SK-N-SH treated with all-trans-retinoic acid at 6 μM for 48 hours (cell line): Measurements from ENCODE around the gene FGD5.

ENCODE experiments used
- ATAC-seq: fragments of 200-7000 bp; cut with Tn5 transposase; 3 replicates; pipeline ENCODE4 v1.9.1; 2020; ENCODE audit warnings: mild to moderate bottlenecking, moderate library complexity
- BACH2 ChIP-seq: fragments of 250-450 bp; sonication (Bioruptor Pico); IDR thresholded peaks from 2 replicates; pipeline ENCODE4 v1.9.0; 2021; ENCODE audit warnings: mild to moderate bottlenecking, borderline replicate concordance
- CSDC2 ChIP-seq: fragments of 250-450 bp; sonication (Bioruptor Pico); IDR thresholded peaks from 2 replicates; pipeline ENCODE4 v1.5.0; 2020; ENCODE audit warnings: mild to moderate bottlenecking, moderate library complexity
- ESRRG ChIP-seq: fragments of 250-450 bp; sonication (Bioruptor Pico); IDR thresholded peaks from 2 replicates; pipeline ENCODE4 v1.6.1; 2021; ENCODE audit warnings: mild to moderate bottlenecking
- GLIS3 ChIP-seq: fragments of 250-450 bp; sonication (Bioruptor Pico); IDR thresholded peaks from 2 replicates; pipeline ENCODE4 v1.5.0; 2020; ENCODE audit warnings: mild to moderate bottlenecking, moderate library complexity
- OSR1 ChIP-seq: fragments of 250-450 bp; sonication (Bioruptor Pico); IDR thresholded peaks from 2 replicates; pipeline ENCODE4 v1.8.0; 2022; ENCODE audit warnings: moderate library complexity, mild to moderate bottlenecking, inconsistent platforms
- POU6F1 ChIP-seq: fragments of 250-450 bp; sonication (Bioruptor Pico); IDR thresholded peaks from 2 replicates; pipeline ENCODE4 v1.8.0; 2021; ENCODE audit warnings: low read depth, mild to moderate bottlenecking, moderate library complexity, borderline replicate concordance
- PPARA ChIP-seq: fragments of 250-450 bp; sonication (Bioruptor Pico); IDR thresholded peaks from 2 replicates; pipeline ENCODE4 v1.5.0; 2020; ENCODE audit warnings: mild to moderate bottlenecking, borderline replicate concordance
- RARB ChIP-seq: fragments of 250-450 bp; sonication (Bioruptor Pico); IDR thresholded peaks from 2 replicates; pipeline ENCODE4 v1.8.0; 2021; ENCODE audit warnings: mild to moderate bottlenecking, moderate library complexity
- SNAI2 ChIP-seq: fragments of 250-450 bp; sonication (Bioruptor Pico); IDR thresholded peaks from 2 replicates; pipeline ENCODE4 v1.5.0; 2020; ENCODE audit warnings: mild to moderate bottlenecking, moderate library complexity
- TCF4 ChIP-seq: fragments of 250-450 bp; sonication (Bioruptor Pico); IDR thresholded peaks from 2 replicates; pipeline ENCODE4 v1.8.0; 2021; ENCODE audit warnings: mild to moderate bottlenecking, moderate library complexity, borderline replicate concordance
- TOX ChIP-seq: fragments of 250-450 bp; sonication (Bioruptor Pico); IDR thresholded peaks from 2 replicates; pipeline ENCODE4 v1.8.0; 2021; ENCODE audit warnings: mild to moderate bottlenecking, moderate library complexity, borderline replicate concordance
- ZC3H10 ChIP-seq: fragments of 250-450 bp; sonication (Bioruptor Pico); IDR thresholded peaks from 2 replicates; pipeline ENCODE4 v1.5.1; 2021; ENCODE audit warnings: mild to moderate bottlenecking, moderate library complexity
- ZFP3 ChIP-seq: fragments of 250-450 bp; sonication (Bioruptor Pico); IDR thresholded peaks from 2 replicates; pipeline ENCODE4 v1.5.0; 2020; ENCODE audit warnings: mild to moderate bottlenecking, moderate library complexity
- ZFP30 ChIP-seq: fragments of 450-650 bp; formaldehyde crosslinking; IDR thresholded peaks from 2 replicates; pipeline ENCODE4 v1.5.0; 2022; ENCODE audit warnings: mild to moderate bottlenecking, moderate library complexity
- ZNF565 ChIP-seq: fragments of 450-650 bp; formaldehyde crosslinking; conservative IDR thresholded peaks from 2 replicates; pipeline ENCODE4 v1.5.0; 2020; ENCODE audit warnings: low read depth, mild to moderate bottlenecking, moderate library complexity
- ZNF8 ChIP-seq: fragments of 450-650 bp; formaldehyde crosslinking; IDR thresholded peaks from 2 replicates; pipeline ENCODE4 v1.5.0; 2020; ENCODE audit warnings: mild to moderate bottlenecking, moderate library complexity
- TF ChIP-seq, protein P1 (sequence below): fragments of 250-450 bp; sonication (Bioruptor Pico); IDR thresholded peaks from 2 replicates; pipeline ENCODE4 v1.5.0; 2020; ENCODE audit warnings: mild to moderate bottlenecking, moderate library complexity
- TF ChIP-seq, protein P2 (sequence below): fragments of 250-450 bp; sonication (Bioruptor Pico); IDR thresholded peaks from 2 replicates; pipeline ENCODE4 v1.5.1; 2021; ENCODE audit warnings: mild to moderate bottlenecking, moderate library complexity
- TF ChIP-seq, protein P3 (sequence below): fragments of 250-450 bp; sonication (Bioruptor Pico); IDR thresholded peaks from 2 replicates; pipeline ENCODE4 v1.5.1; 2020; ENCODE audit warnings: low read depth, mild to moderate bottlenecking, moderate library complexity
- TF ChIP-seq, protein P4 (sequence below): fragments of 250-450 bp; sonication (Bioruptor Pico); IDR thresholded peaks from 2 replicates; pipeline ENCODE4 v1.8.0; 2020; ENCODE audit warnings: mild to moderate bottlenecking, moderate library complexity, borderline replicate concordance

The FGD5 gene

GRCh38 chr3:14861031-14861430, 42.3 kb downstream of the FGD5 start (continued):
- TF ChIP-seq, protein P1, sequence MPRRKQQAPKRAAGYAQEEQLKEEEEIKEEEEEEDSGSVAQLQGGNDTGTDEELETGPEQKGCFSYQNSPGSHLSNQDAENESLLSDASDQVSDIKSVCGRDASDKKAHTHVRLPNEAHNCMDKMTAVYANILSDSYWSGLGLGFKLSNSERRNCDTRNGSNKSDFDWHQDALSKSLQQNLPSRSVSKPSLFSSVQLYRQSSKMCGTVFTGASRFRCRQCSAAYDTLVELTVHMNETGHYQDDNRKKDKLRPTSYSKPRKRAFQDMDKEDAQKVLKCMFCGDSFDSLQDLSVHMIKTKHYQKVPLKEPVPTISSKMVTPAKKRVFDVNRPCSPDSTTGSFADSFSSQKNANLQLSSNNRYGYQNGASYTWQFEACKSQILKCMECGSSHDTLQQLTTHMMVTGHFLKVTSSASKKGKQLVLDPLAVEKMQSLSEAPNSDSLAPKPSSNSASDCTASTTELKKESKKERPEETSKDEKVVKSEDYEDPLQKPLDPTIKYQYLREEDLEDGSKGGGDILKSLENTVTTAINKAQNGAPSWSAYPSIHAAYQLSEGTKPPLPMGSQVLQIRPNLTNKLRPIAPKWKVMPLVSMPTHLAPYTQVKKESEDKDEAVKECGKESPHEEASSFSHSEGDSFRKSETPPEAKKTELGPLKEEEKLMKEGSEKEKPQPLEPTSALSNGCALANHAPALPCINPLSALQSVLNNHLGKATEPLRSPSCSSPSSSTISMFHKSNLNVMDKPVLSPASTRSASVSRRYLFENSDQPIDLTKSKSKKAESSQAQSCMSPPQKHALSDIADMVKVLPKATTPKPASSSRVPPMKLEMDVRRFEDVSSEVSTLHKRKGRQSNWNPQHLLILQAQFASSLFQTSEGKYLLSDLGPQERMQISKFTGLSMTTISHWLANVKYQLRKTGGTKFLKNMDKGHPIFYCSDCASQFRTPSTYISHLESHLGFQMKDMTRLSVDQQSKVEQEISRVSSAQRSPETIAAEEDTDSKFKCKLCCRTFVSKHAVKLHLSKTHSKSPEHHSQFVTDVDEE (CRISPR knock-in tag): no peak
- no peak for TF ChIP-seq ZNF565 (CRISPR knock-in tag)
- no peak for TF ChIP-seq ZNF8 (CRISPR knock-in tag)

- TF ChIP-seq RARB (no peak), PPARA (no peak), ZFP30 (no peak), GLIS3 (CRISPR knock-in tag) (no peak), ZFP3 (CRISPR knock-in tag) (no peak), SNAI2 (CRISPR knock-in tag) (no peak), ZC3H10 (CRISPR knock-in tag) (no peak), TCF4 (CRISPR knock-in tag) (no peak), POU6F1 (CRISPR knock-in tag) (no peak)
- TF ChIP-seq, protein P2, sequence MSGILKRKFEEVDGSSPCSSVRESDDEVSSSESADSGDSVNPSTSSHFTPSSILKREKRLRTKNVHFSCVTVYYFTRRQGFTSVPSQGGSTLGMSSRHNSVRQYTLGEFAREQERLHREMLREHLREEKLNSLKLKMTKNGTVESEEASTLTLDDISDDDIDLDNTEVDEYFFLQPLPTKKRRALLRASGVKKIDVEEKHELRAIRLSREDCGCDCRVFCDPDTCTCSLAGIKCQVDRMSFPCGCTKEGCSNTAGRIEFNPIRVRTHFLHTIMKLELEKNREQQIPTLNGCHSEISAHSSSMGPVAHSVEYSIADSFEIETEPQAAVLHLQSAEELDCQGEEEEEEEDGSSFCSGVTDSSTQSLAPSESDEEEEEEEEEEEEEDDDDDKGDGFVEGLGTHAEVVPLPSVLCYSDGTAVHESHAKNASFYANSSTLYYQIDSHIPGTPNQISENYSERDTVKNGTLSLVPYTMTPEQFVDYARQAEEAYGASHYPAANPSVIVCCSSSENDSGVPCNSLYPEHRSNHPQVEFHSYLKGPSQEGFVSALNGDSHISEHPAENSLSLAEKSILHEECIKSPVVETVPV: no peak
- TF ChIP-seq, protein P1 (CRISPR knock-in tag): no peak
- TF ChIP-seq, protein P3, sequence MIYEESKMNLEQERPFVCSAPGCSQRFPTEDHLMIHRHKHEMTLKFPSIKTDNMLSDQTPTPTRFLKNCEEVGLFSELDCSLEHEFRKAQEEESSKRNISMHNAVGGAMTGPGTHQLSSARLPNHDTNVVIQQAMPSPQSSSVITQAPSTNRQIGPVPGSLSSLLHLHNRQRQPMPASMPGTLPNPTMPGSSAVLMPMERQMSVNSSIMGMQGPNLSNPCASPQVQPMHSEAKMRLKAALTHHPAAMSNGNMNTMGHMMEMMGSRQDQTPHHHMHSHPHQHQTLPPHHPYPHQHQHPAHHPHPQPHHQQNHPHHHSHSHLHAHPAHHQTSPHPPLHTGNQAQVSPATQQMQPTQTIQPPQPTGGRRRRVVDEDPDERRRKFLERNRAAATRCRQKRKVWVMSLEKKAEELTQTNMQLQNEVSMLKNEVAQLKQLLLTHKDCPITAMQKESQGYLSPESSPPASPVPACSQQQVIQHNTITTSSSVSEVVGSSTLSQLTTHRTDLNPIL (CRISPR knock-in tag): no peak
- no peak for ATAC-seq
Measured at GRCh38 chr3:14861446-14862302, 42.9 kb downstream of the FGD5 start.

- no peak for ATAC-seq
- TF ChIP-seq TOX (no peak), OSR1 (no peak), BACH2 (CRISPR knock-in tag) (no peak), SNAI2 (CRISPR knock-in tag) (no peak), GLIS3 (CRISPR knock-in tag) (no peak), ZFP30 (no peak), ZFP3 (CRISPR knock-in tag) (no peak), ESRRG (CRISPR knock-in tag) (no peak), CSDC2 (CRISPR knock-in tag) (no peak)
- TF ChIP-seq, protein P1 (CRISPR knock-in tag): no peak
- TF ChIP-seq, protein P2: no peak
- TF ChIP-seq, protein P4, sequence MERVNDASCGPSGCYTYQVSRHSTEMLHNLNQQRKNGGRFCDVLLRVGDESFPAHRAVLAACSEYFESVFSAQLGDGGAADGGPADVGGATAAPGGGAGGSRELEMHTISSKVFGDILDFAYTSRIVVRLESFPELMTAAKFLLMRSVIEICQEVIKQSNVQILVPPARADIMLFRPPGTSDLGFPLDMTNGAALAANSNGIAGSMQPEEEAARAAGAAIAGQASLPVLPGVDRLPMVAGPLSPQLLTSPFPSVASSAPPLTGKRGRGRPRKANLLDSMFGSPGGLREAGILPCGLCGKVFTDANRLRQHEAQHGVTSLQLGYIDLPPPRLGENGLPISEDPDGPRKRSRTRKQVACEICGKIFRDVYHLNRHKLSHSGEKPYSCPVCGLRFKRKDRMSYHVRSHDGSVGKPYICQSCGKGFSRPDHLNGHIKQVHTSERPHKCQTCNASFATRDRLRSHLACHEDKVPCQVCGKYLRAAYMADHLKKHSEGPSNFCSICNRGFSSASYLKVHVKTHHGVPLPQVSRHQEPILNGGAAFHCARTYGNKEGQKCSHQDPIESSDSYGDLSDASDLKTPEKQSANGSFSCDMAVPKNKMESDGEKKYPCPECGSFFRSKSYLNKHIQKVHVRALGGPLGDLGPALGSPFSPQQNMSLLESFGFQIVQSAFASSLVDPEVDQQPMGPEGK (CRISPR knock-in tag): no peak
Measured at GRCh38 chr3:14862303-14862660, 43.5 kb downstream of the FGD5 start.
